Tibial nerve (tissue), 3 donors: ENCODE measurements around the gene PRDX3.

Source experiments
- POLR2A ChIP-seq, 2 donors: fragments of 450-650 bp; IDR thresholded peaks; one replicate each; pipeline ENCODE4 v1.6.1; 2017; ENCODE audit warnings: antibody characterized with exemption in 2 of 2, mild to moderate bottlenecking in 2 of 2, moderate library complexity in 2 of 2
- TF ChIP-seq, protein P1 (sequence below), 5 experiments: fragments of 200-600 bp in 3 of 5; fragments of 450-650 bp in 2 of 5; sonication (generic) in 3 of 5; IDR thresholded peaks; one replicate each; pipeline ENCODE4 v1.5.1; 2016 to 2019; ENCODE audit warnings: antibody characterized with exemption in 5 of 5, mild to moderate bottlenecking in 3 of 5, moderate library complexity in 2 of 5

GRCh38 chr10:119165171-119166117, 13.2 kb downstream of the PRDX3 start, which contains the start of gene SFXN4:
- peak; percentile 27 to 79 for TF ChIP-seq POLR2A (IDR thresholded peaks at IDR 0.05)
- TF ChIP-seq, protein P1, sequence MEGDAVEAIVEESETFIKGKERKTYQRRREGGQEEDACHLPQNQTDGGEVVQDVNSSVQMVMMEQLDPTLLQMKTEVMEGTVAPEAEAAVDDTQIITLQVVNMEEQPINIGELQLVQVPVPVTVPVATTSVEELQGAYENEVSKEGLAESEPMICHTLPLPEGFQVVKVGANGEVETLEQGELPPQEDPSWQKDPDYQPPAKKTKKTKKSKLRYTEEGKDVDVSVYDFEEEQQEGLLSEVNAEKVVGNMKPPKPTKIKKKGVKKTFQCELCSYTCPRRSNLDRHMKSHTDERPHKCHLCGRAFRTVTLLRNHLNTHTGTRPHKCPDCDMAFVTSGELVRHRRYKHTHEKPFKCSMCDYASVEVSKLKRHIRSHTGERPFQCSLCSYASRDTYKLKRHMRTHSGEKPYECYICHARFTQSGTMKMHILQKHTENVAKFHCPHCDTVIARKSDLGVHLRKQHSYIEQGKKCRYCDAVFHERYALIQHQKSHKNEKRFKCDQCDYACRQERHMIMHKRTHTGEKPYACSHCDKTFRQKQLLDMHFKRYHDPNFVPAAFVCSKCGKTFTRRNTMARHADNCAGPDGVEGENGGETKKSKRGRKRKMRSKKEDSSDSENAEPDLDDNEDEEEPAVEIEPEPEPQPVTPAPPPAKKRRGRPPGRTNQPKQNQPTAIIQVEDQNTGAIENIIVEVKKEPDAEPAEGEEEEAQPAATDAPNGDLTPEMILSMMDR (IDR thresholded peaks at IDR 0.05): peak in 2 of 5 experiments; percentile 26 to 48
